A549 (cell line): ENCODE results near the gene THEMIS. TPM values are rescaled to one million over a fixed set of nuclear protein-coding genes. Genes with fewer than 3 reads are reported as not detected.

ENCODE experiments used
- ATAC-seq, 2 experiments: fragments of 200-7000 bp in 1 of 2; fragments of >200 bp in 1 of 2; cut with Nextera tagmentation in 1 of 2; cut with Tn5 transposase in 1 of 2; 3 replicates each; pipeline versions ENCODE4 v1.8.0 to v1.9.1; 2018 to 2020; ENCODE audit warnings: mild to moderate bottlenecking in 1 of 2, moderate library complexity in 1 of 2
- CTCF ChIA-PET: fragments of 300-600 bp; sonication (Branson Sonifier 250); formaldehyde crosslinking; extraction: SDS; loops from one replicate; lab custom pipeline; 2021; ENCODE audit warnings: antibody characterized with exemption, inconsistent platforms; lab: Yijun Ruan, JAX
- POLR2A ChIA-PET: fragments of 350-600 bp; formaldehyde crosslinking; extraction: SDS; loops from one replicate; lab custom pipeline; 2021; ENCODE audit warnings: antibody characterized with exemption, inconsistent platforms; lab: Yijun Ruan, JAX
- DNase-seq, 2 experiments: peaks; one replicate each; pipeline versions ENCODE4 v3.0.0 to v3.0.0-alpha.2; 2011 to 2016; ENCODE audit warnings: low read depth in 1 of 2, low spot score in 1 of 2
- FAIRE-seq: peaks from 2 replicates; lab custom pipeline; 2011; peaks lifted over from hg19 to GRCh38; lab: Jason Lieb, UNC
- H3K27ac ChIP-seq, 2 experiments: fragments of >200 bp; sonication (Bioruptor Twin); formaldehyde crosslinking; 3 replicates each; pipeline ENCODE4 v1.5.1; 2016 to 2017
- H3K4me1 ChIP-seq: fragments of >200 bp; sonication (Bioruptor Twin); formaldehyde crosslinking; 3 replicates; pipeline ENCODE4 v1.6.1; 2016
- H3K4me2 ChIP-seq: fragments of >200 bp; sonication (Bioruptor Twin); formaldehyde crosslinking; 3 replicates; pipeline ENCODE4 v1.6.1; 2016
- H3K4me3 ChIP-seq: fragments of >200 bp; sonication (Bioruptor Twin); formaldehyde crosslinking; 3 replicates; pipeline ENCODE4 v1.5.1; 2016
- H3K9me3 ChIP-seq: fragments of >200 bp; sonication (Bioruptor Twin); formaldehyde crosslinking; 3 replicates; pipeline ENCODE4 v1.6.1; 2016
- EHF ChIP-seq: fragments of 250-450 bp; sonication (Bioruptor Pico); IDR thresholded peaks from 2 replicates; pipeline ENCODE4 v1.5.0; 2020; ENCODE audit warnings: mild to moderate bottlenecking
- FOSL2 ChIP-seq, 2 experiments: fragments of 450-650 bp in 1 of 2; fragments of >200 bp in 1 of 2; sonication (Bioruptor Twin) in 1 of 2; formaldehyde crosslinking; IDR thresholded peaks; 2 replicates each; pipeline versions ENCODE4 v1.5.0 to v1.6.1; 2016 to 2020; ENCODE audit warnings: mild to moderate bottlenecking in 1 of 2, moderate library complexity in 1 of 2
- HDAC2 ChIP-seq: fragments of 200-600 bp; sonication (generic); IDR thresholded peaks from 2 replicates; pipeline ENCODE4 v1.6.1; 2016
- HEYL ChIP-seq: fragments of 250-450 bp; sonication (Bioruptor Pico); IDR thresholded peaks from 2 replicates; pipeline ENCODE4 v1.8.0; 2021; ENCODE audit warnings: mild to moderate bottlenecking, moderate library complexity
- HOXA7 ChIP-seq: fragments of 250-450 bp; sonication (Bioruptor Pico); IDR thresholded peaks from 2 replicates; pipeline ENCODE4 v1.5.0; 2020; ENCODE audit warnings: mild to moderate bottlenecking, moderate library complexity
- HOXB13 ChIP-seq: fragments of 250-450 bp; sonication (Bioruptor Pico); IDR thresholded peaks from 2 replicates; pipeline ENCODE4 v1.5.0; 2020; ENCODE audit warnings: low read depth, mild to moderate bottlenecking, moderate library complexity
- JUN ChIP-seq, 2 experiments: fragments of >200 bp; sonication (Bioruptor Twin); formaldehyde crosslinking; IDR thresholded peaks; 2 replicates in 1 of 2; 3 replicates in 1 of 2; pipeline ENCODE4 v1.6.1; 2016 to 2017
- MAFK ChIP-seq: fragments of 450-650 bp; IDR thresholded peaks from 2 replicates; pipeline ENCODE4 v1.6.1; 2014; ENCODE audit not compliant: partially characterized antibody
- MAZ ChIP-seq: fragments of 150-350 bp; IDR thresholded peaks from 2 replicates; pipeline ENCODE4 v1.6.1; 2014; ENCODE audit warnings: antibody characterized with exemption, low read depth, low read length, borderline replicate concordance
- NPAS2 ChIP-seq: fragments of 250-450 bp; sonication (Bioruptor Pico); IDR thresholded peaks from 2 replicates; pipeline ENCODE4 v1.8.0; 2022; ENCODE audit warnings: mild to moderate bottlenecking, moderate library complexity, borderline replicate concordance
- PHF8 ChIP-seq: fragments of 200-600 bp; sonication (generic); IDR thresholded peaks from 2 replicates; pipeline ENCODE4 v1.6.1; 2016; ENCODE audit warnings: low read depth, mild to moderate bottlenecking, antibody characterized with exemption, moderate library complexity, borderline replicate concordance
- RNF2 ChIP-seq: fragments of 200-600 bp; sonication (generic); IDR thresholded peaks from 2 replicates; pipeline ENCODE4 v1.6.1; 2016; ENCODE audit warnings: low read depth, mild to moderate bottlenecking, antibody characterized with exemption, moderate library complexity, borderline replicate concordance
- TFCP2L1 ChIP-seq: fragments of 250-450 bp; sonication (Bioruptor Pico); IDR thresholded peaks from 2 replicates; pipeline ENCODE4 v1.5.0; 2021; ENCODE audit warnings: mild to moderate bottlenecking
- ZNF302 ChIP-seq: fragments of 250-450 bp; sonication (Bioruptor Pico); IDR thresholded peaks from 2 replicates; pipeline ENCODE4 v1.9.0; 2021; ENCODE audit warnings: inconsistent platforms, mild to moderate bottlenecking, moderate library complexity
- WGBS: methylation state at CpG from one replicate; pipeline ENCODE4 v1.1.6; 2017; ENCODE audit errors: missing lambda C conversion rate; 5-methylcytosine and 5-hydroxymethylcytosine counted together
- polyA plus RNA-seq, 4 experiments: library from polyadenylated mRNA; depleted of rRNA in 3 of 4; stranded (reverse); fragments of >200 nt; fragmentation: RNase III in 1 of 4; extraction: RNeasy Plus Mini Kit Qiagen cat#74134 plus additional on column Dnase treatment in 1 of 4; gene quantifications; 2 replicates in 3 of 4; 3 replicates in 1 of 4; pipeline ENCODE4 v1.2.3, GENCODE V29; 2011 to 2017
- TF ChIP-seq, protein P1 (sequence below): fragments of 150-350 bp; IDR thresholded peaks from 2 replicates; pipeline ENCODE4 v1.6.1; 2014; ENCODE audit warnings: low read depth, mild to moderate bottlenecking, low read length
- TF ChIP-seq, protein P2 (sequence below): fragments of >200 bp; sonication (Bioruptor Twin); formaldehyde crosslinking; IDR thresholded peaks from 2 replicates; pipeline ENCODE4 v1.6.1; 2016
- TF ChIP-seq, protein P3 (sequence below): fragments of >200 bp; sonication (Bioruptor Twin); formaldehyde crosslinking; IDR thresholded peaks from 3 replicates; pipeline ENCODE4 v1.6.1; 2016
- TF ChIP-seq, protein P4 (sequence below): fragments of 200-600 bp; sonication (generic); IDR thresholded peaks from 2 replicates; pipeline ENCODE4 v1.6.1; 2016; ENCODE audit warnings: antibody characterized with exemption, mild to moderate bottlenecking, moderate library complexity

The THEMIS gene
- polyA plus RNA-seq, 2 of the 4 experiments (the other 2 are of a cell fraction): not detected

DNA sequence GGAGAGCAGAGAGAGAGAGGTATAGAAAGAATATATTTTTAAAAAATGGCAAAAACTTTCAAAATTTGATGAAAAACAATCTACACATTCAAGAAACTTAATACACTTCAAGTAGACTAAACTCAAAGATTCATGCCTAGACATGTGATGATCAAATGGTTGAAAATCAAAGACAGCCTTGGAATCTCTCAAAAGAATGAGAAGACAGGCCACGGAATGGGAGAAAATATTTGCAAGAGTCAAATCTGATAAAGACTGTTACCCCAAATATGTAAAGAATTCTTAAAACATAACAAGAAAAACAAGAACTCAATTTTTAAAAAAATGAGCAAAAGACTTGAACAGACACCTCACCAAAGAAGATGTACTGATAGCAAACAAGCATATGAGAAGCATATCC lies 49.7 kb downstream of the THEMIS start (continued):
- no peak for TF ChIP-seq EHF (CRISPR knock-in tag)
- TF ChIP-seq, protein P1, sequence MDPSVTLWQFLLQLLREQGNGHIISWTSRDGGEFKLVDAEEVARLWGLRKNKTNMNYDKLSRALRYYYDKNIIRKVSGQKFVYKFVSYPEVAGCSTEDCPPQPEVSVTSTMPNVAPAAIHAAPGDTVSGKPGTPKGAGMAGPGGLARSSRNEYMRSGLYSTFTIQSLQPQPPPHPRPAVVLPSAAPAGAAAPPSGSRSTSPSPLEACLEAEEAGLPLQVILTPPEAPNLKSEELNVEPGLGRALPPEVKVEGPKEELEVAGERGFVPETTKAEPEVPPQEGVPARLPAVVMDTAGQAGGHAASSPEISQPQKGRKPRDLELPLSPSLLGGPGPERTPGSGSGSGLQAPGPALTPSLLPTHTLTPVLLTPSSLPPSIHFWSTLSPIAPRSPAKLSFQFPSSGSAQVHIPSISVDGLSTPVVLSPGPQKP: no peak

DNA sequence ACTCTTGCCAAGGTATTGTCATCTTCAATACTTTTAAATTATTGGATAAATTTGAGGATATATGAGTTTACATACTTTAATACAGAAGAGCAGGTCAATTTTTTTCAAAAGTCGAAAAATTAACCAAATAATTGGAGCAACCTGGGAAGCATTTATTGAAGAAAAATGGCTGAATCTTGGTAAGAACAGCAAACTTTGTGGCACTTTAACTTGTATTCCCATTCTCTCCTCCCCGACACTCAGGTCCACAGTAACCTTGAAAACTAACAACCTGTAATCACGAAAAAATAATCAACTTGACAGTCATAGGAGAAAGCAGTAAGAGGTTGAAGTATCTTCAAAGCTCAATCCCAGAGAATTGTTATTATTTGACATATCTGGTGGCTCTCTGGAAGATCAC lies 55.6 kb downstream of the THEMIS start:
- CTCF ChIA-PET: interaction anchor here (0.6 to 1.0 kb wide), 4 partner anchors 8 to 671 kb away, joined by 3 to 4 read pairs (median 3); no protein-coding TSS in a partner anchor
- no peak for FAIRE-seq
- Histone ChIP-seq H3K9me3 (no peaks in the 10 kb centered on the region), H3K4me3 (no peak overlapping the region), H3K27ac (no peak overlapping the region)
- DNase-seq: no peak
- WGBS: 15% methylated on average over 3 of the region's 3 CpGs
- POLR2A ChIA-PET: no interaction called here
- no peak for ATAC-seq
- no peak for TF ChIP-seq RNF2
- TF ChIP-seq, all 56 proteins: peak for 0
- Histone ChIP-seq H3K4me1 (no peaks in the 10 kb centered on the region), H3K4me2 (no peak overlapping the region)

DNA sequence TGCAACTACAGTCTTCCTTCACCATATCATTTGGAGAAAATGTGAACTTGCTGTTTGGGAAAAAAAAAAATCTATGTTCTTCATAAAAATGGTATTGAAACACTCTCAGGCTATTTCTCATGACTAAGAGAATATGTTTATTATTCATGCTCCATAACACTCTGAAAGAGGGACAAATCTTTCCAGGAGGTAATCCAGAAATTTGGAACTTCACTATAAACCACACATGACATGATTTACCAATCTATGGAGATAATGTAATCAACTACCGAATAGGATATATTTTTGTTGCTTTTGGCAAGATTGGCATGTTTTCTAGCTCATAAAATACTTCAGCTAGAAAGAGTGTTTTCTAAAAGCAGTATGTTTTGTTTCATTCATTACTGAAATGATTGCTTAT lies 56.3 kb downstream of the THEMIS start:
- CTCF ChIA-PET: interaction anchor here (0.7 to 1.0 kb wide), 2 partner anchors 9 to 11 kb away, joined by 3 to 4 read pairs; no protein-coding TSS in a partner anchor
- no peak overlapping the region for H3K27ac ChIP-seq
- TF ChIP-seq TFCP2L1 (CRISPR knock-in tag) (no peak), ZNF302 (CRISPR knock-in tag) (no peak), HDAC2 (no peak), PHF8 (no peak), FOSL2 (IDR thresholded peaks at IDR 0.05) (no peak), FOSL2 (CRISPR knock-in tag; IDR thresholded peaks at IDR 0.05) (no peak), MAFK (no peak), HOXB13 (CRISPR knock-in tag) (no peak), NPAS2 (no peak), HEYL (CRISPR knock-in tag) (no peak), HOXA7 (CRISPR knock-in tag) (no peak), MAZ (no peak), JUN (IDR thresholded peaks at IDR 0.05) (no peak)
- TF ChIP-seq, protein P2, sequence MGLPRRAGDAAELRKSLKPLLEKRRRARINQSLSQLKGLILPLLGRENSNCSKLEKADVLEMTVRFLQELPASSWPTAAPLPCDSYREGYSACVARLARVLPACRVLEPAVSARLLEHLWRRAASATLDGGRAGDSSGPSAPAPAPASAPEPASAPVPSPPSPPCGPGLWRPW: no peak
- TF ChIP-seq, protein P3, sequence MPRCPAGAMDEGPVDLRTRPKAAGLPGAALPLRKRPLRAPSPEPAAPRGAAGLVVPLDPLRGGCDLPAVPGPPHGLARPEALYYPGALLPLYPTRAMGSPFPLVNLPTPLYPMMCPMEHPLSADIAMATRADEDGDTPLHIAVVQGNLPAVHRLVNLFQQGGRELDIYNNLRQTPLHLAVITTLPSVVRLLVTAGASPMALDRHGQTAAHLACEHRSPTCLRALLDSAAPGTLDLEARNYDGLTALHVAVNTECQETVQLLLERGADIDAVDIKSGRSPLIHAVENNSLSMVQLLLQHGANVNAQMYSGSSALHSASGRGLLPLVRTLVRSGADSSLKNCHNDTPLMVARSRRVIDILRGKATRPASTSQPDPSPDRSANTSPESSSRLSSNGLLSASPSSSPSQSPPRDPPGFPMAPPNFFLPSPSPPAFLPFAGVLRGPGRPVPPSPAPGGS: no peak
- TF ChIP-seq, protein P4, sequence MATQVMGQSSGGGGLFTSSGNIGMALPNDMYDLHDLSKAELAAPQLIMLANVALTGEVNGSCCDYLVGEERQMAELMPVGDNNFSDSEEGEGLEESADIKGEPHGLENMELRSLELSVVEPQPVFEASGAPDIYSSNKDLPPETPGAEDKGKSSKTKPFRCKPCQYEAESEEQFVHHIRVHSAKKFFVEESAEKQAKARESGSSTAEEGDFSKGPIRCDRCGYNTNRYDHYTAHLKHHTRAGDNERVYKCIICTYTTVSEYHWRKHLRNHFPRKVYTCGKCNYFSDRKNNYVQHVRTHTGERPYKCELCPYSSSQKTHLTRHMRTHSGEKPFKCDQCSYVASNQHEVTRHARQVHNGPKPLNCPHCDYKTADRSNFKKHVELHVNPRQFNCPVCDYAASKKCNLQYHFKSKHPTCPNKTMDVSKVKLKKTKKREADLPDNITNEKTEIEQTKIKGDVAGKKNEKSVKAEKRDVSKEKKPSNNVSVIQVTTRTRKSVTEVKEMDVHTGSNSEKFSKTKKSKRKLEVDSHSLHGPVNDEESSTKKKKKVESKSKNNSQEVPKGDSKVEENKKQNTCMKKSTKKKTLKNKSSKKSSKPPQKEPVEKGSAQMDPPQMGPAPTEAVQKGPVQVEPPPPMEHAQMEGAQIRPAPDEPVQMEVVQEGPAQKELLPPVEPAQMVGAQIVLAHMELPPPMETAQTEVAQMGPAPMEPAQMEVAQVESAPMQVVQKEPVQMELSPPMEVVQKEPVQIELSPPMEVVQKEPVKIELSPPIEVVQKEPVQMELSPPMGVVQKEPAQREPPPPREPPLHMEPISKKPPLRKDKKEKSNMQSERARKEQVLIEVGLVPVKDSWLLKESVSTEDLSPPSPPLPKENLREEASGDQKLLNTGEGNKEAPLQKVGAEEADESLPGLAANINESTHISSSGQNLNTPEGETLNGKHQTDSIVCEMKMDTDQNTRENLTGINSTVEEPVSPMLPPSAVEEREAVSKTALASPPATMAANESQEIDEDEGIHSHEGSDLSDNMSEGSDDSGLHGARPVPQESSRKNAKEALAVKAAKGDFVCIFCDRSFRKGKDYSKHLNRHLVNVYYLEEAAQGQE: no peak
- TF ChIP-seq, all 56 proteins: peak for 0
- Histone ChIP-seq H3K4me1 (no peaks in the 10 kb centered on the region), H3K4me3 (no peak overlapping the region), H3K4me2 (no peak overlapping the region), H3K9me3 (no peaks in the 10 kb centered on the region)
- FAIRE-seq (no peak), DNase-seq (no peak), ATAC-seq (no peak)
- WGBS: 41% methylated on average over 1 of the region's 1 CpG
- POLR2A ChIA-PET: no interaction called here
